Right forelimb (tissue), 1 donor: Measurements from ENCODE around the gene TSPAN2.
"Not testable (repeated sequence)": the region's sequence is repeated elsewhere in the genome, so short reads cannot be mapped to it uniquely, and the experiment has no call there.

Experiments
- DNase-seq: peaks from one replicate; pipeline ENCODE4 v3.0.0-alpha.2; 2018

Gene TSPAN2

GRCh38 chr1:115031595-115031994, 57.7 kb downstream of the TSPAN2 start:
- DNase-seq, result no peak

GRCh38 chr1:115029526-115029925, 59.8 kb downstream of the TSPAN2 start, which contains the start of gene TSHB:
TSS of gene TSHB (plus strand) at chr1:115029826. CDS start at chr1:115033363, 3,537 bp downstream.
- DNase-seq, result no peak

- DNase-seq, result no peak
Observed at GRCh38 chr1:115023593-115023992, 65.7 kb downstream of the TSPAN2 start.

- no peak for DNase-seq
Observed at GRCh38 chr1:115021145-115021544, 68.2 kb downstream of the TSPAN2 start.

GRCh38 chr1:115019549-115019948, 69.8 kb downstream of the TSPAN2 start:
- DNase-seq, result not testable (repeated sequence)

GRCh38 chr1:115013792-115014191, 75.5 kb downstream of the TSPAN2 start:
- DNase-seq, result no peak

- no peak for DNase-seq
Observed at GRCh38 chr1:115012434-115012833, 76.9 kb downstream of the TSPAN2 start.

- DNase-seq, result no peak
Observed at GRCh38 chr1:115012006-115012405, 77.3 kb downstream of the TSPAN2 start.

- no peak for DNase-seq
Observed at GRCh38 chr1:115006191-115006590, 83.1 kb downstream of the TSPAN2 start.
